CD4-positive, CD25-positive, alpha-beta regulatory T cell (primary cell): ENCODE measurements around the gene AOC3. TPM values are rescaled to one million over a fixed set of nuclear protein-coding genes. Genes with fewer than 3 reads are reported as not detected.
"Not testable (repeated sequence)": the region's sequence is repeated elsewhere in the genome, so short reads cannot be mapped to it uniquely, and the experiment has no call there.

ENCODE experiments used
- ATAC-seq, 2 donors: fragments of 150-1000 bp; cut with Tn5 transposase; one replicate each; pipeline ENCODE4 v1.10.0; 2021; ENCODE audit warnings: low read depth in 2 of 2, moderate number of reproducible peaks in 2 of 2, moderate library complexity in 1 of 2
- DNase-seq, 3 donors: peaks; one replicate each; pipeline versions ENCODE4 v3.0.0 to v3.0.0-alpha.2; 2012 to 2022; ENCODE audit warnings: mixed read lengths in 1 of 3
- H3K27ac ChIP-seq: one replicate; pipeline ENCODE4 v1.7.0; 2013; ENCODE audit warnings: mild to moderate bottlenecking, low read length; ENCODE audit not compliant: insufficient read depth, poor library complexity, severe bottlenecking
- H3K27me3 ChIP-seq: one replicate; pipeline ENCODE4 v1.7.0; 2013; ENCODE audit warnings: low read length; ENCODE audit not compliant: control insufficient read depth, insufficient read depth
- H3K36me3 ChIP-seq: one replicate; pipeline ENCODE4 v1.7.0; 2013; ENCODE audit warnings: mild to moderate bottlenecking, low read length, moderate library complexity; ENCODE audit not compliant: control insufficient read depth, insufficient read depth
- H3K4me1 ChIP-seq: 2 replicates; pipeline ENCODE4 v1.7.0; 2013; ENCODE audit warnings: mild to moderate bottlenecking, low read length; ENCODE audit not compliant: insufficient read depth, control insufficient read depth, poor library complexity, severe bottlenecking
- H3K4me3 ChIP-seq: one replicate; pipeline ENCODE4 v1.7.0; 2013; ENCODE audit warnings: low read depth, mild to moderate bottlenecking, low read length, moderate library complexity
- H3K9me3 ChIP-seq, 2 experiments: 1 replicate in 1 of 2; 2 replicates in 1 of 2; pipeline ENCODE4 v1.7.0; 2013; ENCODE audit warnings: low read length in 2 of 2, mild to moderate bottlenecking in 1 of 2, moderate library complexity in 1 of 2; ENCODE audit not compliant: control insufficient read depth in 2 of 2
- H3K27ac Mint-ChIP-seq, 3 donors: one replicate each; pipeline ENCODE4 v1.8.0; 2020 to 2022; ENCODE audit warnings: mild to moderate bottlenecking in 3 of 3, mixed read lengths in 3 of 3, moderate library complexity in 2 of 3
- H3K27me3 Mint-ChIP-seq: one replicate; pipeline ENCODE4 v1.8.0; 2022; ENCODE audit warnings: mild to moderate bottlenecking, mixed read lengths
- H3K36me3 Mint-ChIP-seq: one replicate; pipeline ENCODE4 v1.8.0; 2020; ENCODE audit warnings: mixed read lengths
- H3K4me1 Mint-ChIP-seq, 4 donors: one replicate each; pipeline ENCODE4 v1.8.0; 2020 to 2022; ENCODE audit warnings: mixed read lengths in 4 of 4, mild to moderate bottlenecking in 1 of 4
- H3K4me3 Mint-ChIP-seq, 4 donors: one replicate each; pipeline ENCODE4 v1.8.0; 2020 to 2022; ENCODE audit warnings: mild to moderate bottlenecking in 4 of 4, mixed read lengths in 4 of 4, moderate library complexity in 3 of 4
- H3K9me3 Mint-ChIP-seq, 7 donors: one replicate each; pipeline ENCODE4 v1.8.0; 2020 to 2022; ENCODE audit warnings: mixed read lengths in 7 of 7, mild to moderate bottlenecking in 3 of 7, moderate library complexity in 2 of 7
- polyA plus RNA-seq, 4 donors: library from polyadenylated mRNA; unstranded; fragments of 300-500 nt; fragmentation: Illumina TruSeq; gene quantifications; one replicate each; pipeline ENCODE4 v1.2.3, GENCODE V29; 2021
- total RNA-seq: library from RNA; stranded (reverse); gene quantifications from one replicate; pipeline ENCODE4 v1.2.3, GENCODE V29; 2022

The AOC3 gene
- total and polyA plus RNA-seq, 5 donors from 2014 or later = 0.49 TPM; not detected in 4

GRCh38 chr17:42894283-42895184, 43.5 kb downstream of the AOC3 start:
- H3K36me3 Mint-ChIP-seq = no peaks in the 10 kb centered on the region
- no peak overlapping the region for H3K27ac Mint-ChIP-seq
- Histone ChIP-seq H3K36me3 (no peaks in the 10 kb centered on the region), H3K27me3 (peaks cover 3% of the 10 kb centered on the region), H3K9me3 (no peaks in the 10 kb centered on the region), H3K27ac (no peak overlapping the region), H3K4me3 (no peak overlapping the region), H3K4me1 (no peaks in the 10 kb centered on the region)
- DNase-seq = no peak
- H3K9me3 Mint-ChIP-seq = no peaks in the 10 kb centered on the region
- no peak for ATAC-seq
- no peaks in the 10 kb centered on the region for H3K4me1 Mint-ChIP-seq
- H3K27me3 Mint-ChIP-seq = peaks cover 14% of the 10 kb centered on the region
- no peak overlapping the region for H3K4me3 Mint-ChIP-seq

GRCh38 chr17:42895185-42895555, 44.2 kb downstream of the AOC3 start:
- H3K36me3 Mint-ChIP-seq = no peaks in the 10 kb centered on the region
- Histone ChIP-seq H3K4me1 (no peaks in the 10 kb centered on the region), H3K4me3 (no peak overlapping the region), H3K36me3 (no peaks in the 10 kb centered on the region), H3K27me3 (peaks cover 3% of the 10 kb centered on the region), H3K27ac (no peak overlapping the region), H3K9me3 (no peaks in the 10 kb centered on the region)
- no peaks in the 10 kb centered on the region for H3K9me3 Mint-ChIP-seq
- no peak overlapping the region for H3K4me3 Mint-ChIP-seq
- peaks cover 14% of the 10 kb centered on the region for H3K27me3 Mint-ChIP-seq
- H3K27ac Mint-ChIP-seq = no peak overlapping the region
- DNase-seq (no peak), ATAC-seq (no peak)
- H3K4me1 Mint-ChIP-seq = no peaks in the 10 kb centered on the region

GRCh38 chr17:42898147-42898811, 47.3 kb downstream of the AOC3 start:
- Histone ChIP-seq H3K9me3 (no peaks in the 10 kb centered on the region), H3K4me1 (no peaks in the 10 kb centered on the region), H3K36me3 (no peaks in the 10 kb centered on the region), H3K27ac (no peak overlapping the region), H3K27me3 (peaks cover 3% of the 10 kb centered on the region), H3K4me3 (no peak overlapping the region)
- ATAC-seq (no peak), DNase-seq (no peak)
- H3K9me3 Mint-ChIP-seq = no peaks in the 10 kb centered on the region
- no peak overlapping the region for H3K4me3 Mint-ChIP-seq
- no peaks in the 10 kb centered on the region for H3K36me3 Mint-ChIP-seq
- peaks cover 21% of the 10 kb centered on the region for H3K27me3 Mint-ChIP-seq
- no peaks in the 10 kb centered on the region for H3K4me1 Mint-ChIP-seq
- H3K27ac Mint-ChIP-seq = peak overlapping the region in 1 of 3 donors; percentile 55

GRCh38 chr17:42899981-42900380, 49.0 kb downstream of the AOC3 start:
- H3K36me3 ChIP-seq, H3K4me3 Mint-ChIP-seq, H3K27ac Mint-ChIP-seq, ATAC-seq, H3K4me1 Mint-ChIP-seq, DNase-seq, H3K9me3 Mint-ChIP-seq, H3K9me3 ChIP-seq, H3K27me3 ChIP-seq, H3K36me3 Mint-ChIP-seq, H3K27ac ChIP-seq, H3K4me1 ChIP-seq, H3K4me3 ChIP-seq: not testable (repeated sequence)
- peaks cover 29% of the 10 kb centered on the region for H3K27me3 Mint-ChIP-seq

GRCh38 chr17:42900460-42901331, 49.7 kb downstream of the AOC3 start, which contains the start of gene G6PC1:
G6PC1 (plus strand) TSS chr17:42900799; CDS start chr17:42900877, 78 bp downstream.
- ATAC-seq (no peak), DNase-seq (no peak)
- no peak within 1 kb of the TSS for H3K27ac Mint-ChIP-seq
- H3K36me3 Mint-ChIP-seq = no peaks in the 10 kb centered on the region
- H3K4me1 Mint-ChIP-seq = no peaks in the 10 kb centered on the region
- peaks cover 29% of the 10 kb centered on the region for H3K27me3 Mint-ChIP-seq
- H3K4me3 ChIP-seq = no peak within 1 kb of the TSS
- H3K36me3 ChIP-seq = no peaks in the 10 kb centered on the region
- H3K4me3 Mint-ChIP-seq = no peak within 1 kb of the TSS
- no peaks in the 10 kb centered on the region for H3K9me3 ChIP-seq
- no peaks in the 10 kb centered on the region for H3K27me3 ChIP-seq
- H3K27ac ChIP-seq = no peak within 1 kb of the TSS
- H3K4me1 ChIP-seq = no peaks in the 10 kb centered on the region
- H3K9me3 Mint-ChIP-seq = no peaks in the 10 kb centered on the region

GRCh38 chr17:42901535-42902229, 50.7 kb downstream of the AOC3 start:
- Mint-ChIP-seq H3K27ac (no peak overlapping the region), H3K27me3 (peaks cover 29% of the 10 kb centered on the region), H3K4me1 (no peaks in the 10 kb centered on the region), H3K4me3 (no peak overlapping the region), H3K9me3 (no peaks in the 10 kb centered on the region), H3K36me3 (no peaks in the 10 kb centered on the region)
- H3K4me1 ChIP-seq = no peaks in the 10 kb centered on the region
- no peak for ATAC-seq
- no peaks in the 10 kb centered on the region for H3K27me3 ChIP-seq
- DNase-seq = no peak
- H3K36me3 ChIP-seq = no peaks in the 10 kb centered on the region
- no peak overlapping the region for H3K4me3 ChIP-seq
- no peak overlapping the region for H3K27ac ChIP-seq
- H3K9me3 ChIP-seq = no peaks in the 10 kb centered on the region

- Mint-ChIP-seq H3K27me3 (peaks cover 26% of the 10 kb centered on the region), H3K36me3 (no peaks in the 10 kb centered on the region), H3K27ac (no peak overlapping the region), H3K9me3 (no peaks in the 10 kb centered on the region), H3K4me3 (no peak overlapping the region), H3K4me1 (no peaks in the 10 kb centered on the region)
- ATAC-seq = no peak
- no peaks in the 10 kb centered on the region for H3K9me3 ChIP-seq
- no peaks in the 10 kb centered on the region for H3K36me3 ChIP-seq
- DNase-seq = no peak
- no peaks in the 10 kb centered on the region for H3K4me1 ChIP-seq
- no peaks in the 10 kb centered on the region for H3K27me3 ChIP-seq
- no peak overlapping the region for H3K27ac ChIP-seq
- H3K4me3 ChIP-seq = no peak overlapping the region
Observed at GRCh38 chr17:42904110-42904469, 53.1 kb downstream of the AOC3 start.
